ENCODE measurements around the gene CTSV. TPM values are rescaled to one million over a fixed set of nuclear protein-coding genes. Genes with fewer than 3 reads are reported as not detected.
"Not testable (repeated sequence)": the region's sequence is repeated elsewhere in the genome, so short reads cannot be mapped to it uniquely, and the experiment has no call there.

The CTSV gene
- total RNA-seq, 4 donors from 2014 or later, result 49.1 to 208 (median 93.4) TPM

GRCh38 chr9:97046228-97046627, 7.3 kb upstream of the CTSV start:
- peak; percentile 58 to 86 for DNase-seq (ENCODE audit: low spot score in 2 of 2)
- no peak for TF ChIP-seq POLR2A (IDR thresholded peaks at IDR 0.05)
- no peak for TF ChIP-seq CTCF (IDR thresholded peaks at IDR 0.05)
- intact Hi-C loops (cut with DNase I; ENCODE audit: low total_unique reads), result no loop called here
- H3K4me3 ChIP-seq (ENCODE audit: low read depth, poor library complexity, severe bottlenecking), result no peak overlapping the region
- WGBS, 2 donors, result 32 to 36% methylated on average over 5 of the region's 5 CpGs

GRCh38 chr9:97045300-97045699, 6.4 kb upstream of the CTSV start:
- WGBS, 2 donors, result 56 to 63% methylated on average over 5 of the region's 5 CpGs
- intact Hi-C loops (cut with DNase I; ENCODE audit: low total_unique reads), result no loop called here
- no peak for TF ChIP-seq POLR2A (IDR thresholded peaks at IDR 0.05)
- TF ChIP-seq CTCF (IDR thresholded peaks at IDR 0.05), result no peak
- no peak overlapping the region for H3K4me3 ChIP-seq (ENCODE audit: low read depth, poor library complexity, severe bottlenecking)
- DNase-seq (ENCODE audit: low spot score in 2 of 2), result no peak

- WGBS, 2 donors, result 34 to 38% methylated on average over 2 of the region's 2 CpGs
- TF ChIP-seq CTCF (IDR thresholded peaks at IDR 0.05), result no peak
- DNase-seq (ENCODE audit: low spot score in 2 of 2), result no peak
- H3K4me3 ChIP-seq (ENCODE audit: low read depth, poor library complexity, severe bottlenecking), result no peak overlapping the region
- intact Hi-C loops (cut with DNase I; ENCODE audit: low total_unique reads), result no loop called here
These were observed 3.0 kb upstream of the CTSV start for GRCh38 chr9:97041898-97042297.

GRCh38 chr9:97039514-97039860, 545 bp upstream of the CTSV start:
- TF ChIP-seq CTCF (IDR thresholded peaks at IDR 0.05) (no peak), POLR2A (IDR thresholded peaks at IDR 0.05) (no peak)
- intact Hi-C loops (cut with DNase I; ENCODE audit: low total_unique reads), result no loop called here
- H3K4me3 ChIP-seq (ENCODE audit: low read depth, poor library complexity, severe bottlenecking), result peak overlapping the region; percentile 23
- 4 to 7% methylated on average over 12 of the region's 12 CpGs for WGBS, 2 donors
- peak in 1 of 2 donors; percentile 69 for DNase-seq (ENCODE audit: low spot score in 2 of 2)

GRCh38 chr9:97023505-97023904, 15.4 kb downstream of the CTSV start:
- H3K4me3 ChIP-seq (ENCODE audit: low read depth, poor library complexity, severe bottlenecking); intact Hi-C loops (cut with DNase I; ENCODE audit: low total_unique reads); DNase-seq (ENCODE audit: low spot score in 2 of 2): not testable (repeated sequence)
- 33 to 88% methylated on average over 1 of the region's 1 CpG for WGBS, 2 donors

- peak; percentile 55 to 92 for DNase-seq (ENCODE audit: low spot score in 2 of 2)
These were observed 25.5 kb downstream of the CTSV start for GRCh38 chr9:97013151-97014132.

GRCh38 chr9:97012617-97013016, 26.3 kb downstream of the CTSV start:
- intact Hi-C loops (cut with DNase I; ENCODE audit: low total_unique reads); DNase-seq (ENCODE audit: low spot score in 2 of 2): not testable (repeated sequence)
- WGBS, 2 donors, result 0% methylated on average over 11 to 17 of the region's 18 CpGs
- peak overlapping the region; percentile 36 for H3K4me3 ChIP-seq (ENCODE audit: low read depth, poor library complexity, severe bottlenecking)

More at GRCh38 chr9:97013151-97014132, 25.5 kb downstream of the CTSV start:
- WGBS, 2 donors, result 0 to 1% methylated on average over 8 to 30 of the region's 97 CpGs
- intact Hi-C loops (cut with DNase I; ENCODE audit: low total_unique reads), result not testable (repeated sequence)
- H3K4me3 ChIP-seq (ENCODE audit: low read depth, poor library complexity, severe bottlenecking), result peak overlapping the region; percentile 36

GRCh38 chr9:97002195-97002594, 36.7 kb downstream of the CTSV start:
- H3K4me3 ChIP-seq (ENCODE audit: low read depth, poor library complexity, severe bottlenecking); intact Hi-C loops (cut with DNase I; ENCODE audit: low total_unique reads); DNase-seq (ENCODE audit: low spot score in 2 of 2): not testable (repeated sequence)

- 93 to 100% methylated on average over 1 of the region's 1 CpG for WGBS, 2 donors
- H3K4me3 ChIP-seq (ENCODE audit: low read depth, poor library complexity, severe bottlenecking); intact Hi-C loops (cut with DNase I; ENCODE audit: low total_unique reads); DNase-seq (ENCODE audit: low spot score in 2 of 2): not testable (repeated sequence)
These were observed 37.6 kb downstream of the CTSV start for GRCh38 chr9:97001338-97001737.

- H3K4me3 ChIP-seq (ENCODE audit: low read depth, poor library complexity, severe bottlenecking); DNase-seq (ENCODE audit: low spot score in 2 of 2); intact Hi-C loops (cut with DNase I; ENCODE audit: low total_unique reads): not testable (repeated sequence)
- WGBS, 2 donors, result 77 to 84% methylated on average over 3 of the region's 3 CpGs
These were observed 38.7 kb downstream of the CTSV start for GRCh38 chr9:97000139-97000787.

Data from lower leg skin (tissue), 4 donors.